ENCODE data around the gene ANKFN1. TPM values are rescaled to one million over a fixed set of nuclear protein-coding genes. Genes with fewer than 3 reads are reported as not detected.
A peak's percentile ranks its signal among the peaks of the same experiment; 100 is the strongest.

Gene ANKFN1
- total RNA-seq, 1 donor from 2014 or later = not detected

DNA sequence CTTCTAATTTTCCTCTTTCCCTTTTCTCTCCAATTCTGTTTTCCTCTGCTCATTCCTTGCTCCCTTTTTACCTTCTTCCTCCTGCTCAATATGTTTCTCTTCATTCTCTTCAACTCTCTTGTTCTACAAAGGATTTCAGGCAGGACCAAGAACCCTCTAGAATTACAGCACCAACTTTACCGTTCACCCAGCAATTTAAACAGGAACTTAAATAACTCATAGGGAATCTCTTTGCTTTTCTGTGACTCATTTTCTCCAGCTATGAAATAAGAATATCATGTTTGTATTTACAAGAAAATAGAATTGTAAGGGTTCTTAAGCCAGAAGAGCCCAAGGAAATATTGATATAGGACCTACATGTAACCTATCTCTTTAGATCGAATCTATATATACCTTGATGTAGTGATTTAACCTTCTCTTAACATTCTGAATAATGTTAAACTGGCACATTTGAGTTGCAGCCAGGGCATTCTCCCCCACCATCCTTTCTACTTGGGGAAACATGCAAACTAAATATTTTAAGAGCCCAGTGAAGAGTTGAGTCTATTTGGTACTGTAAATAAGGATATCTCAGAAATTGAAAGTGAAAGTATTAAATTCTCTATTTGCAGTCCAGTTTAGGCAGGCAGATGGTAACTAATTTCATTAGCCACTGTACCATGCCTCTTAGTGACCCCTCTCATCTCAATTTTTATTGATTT lies 137.0 kb downstream of the ANKFN1 start:
- H3K4me1 Mint-ChIP-seq (ENCODE audit: low read depth) = peaks cover 30% of the 10 kb centered on the region
- no peak overlapping the region for H3K27ac Mint-ChIP-seq
- DNase-seq (ENCODE audit: low spot score) = no peak
- intact Hi-C loops (cut with micrococcal nuclease) = no loop called here
- H3K4me3 Mint-ChIP-seq (ENCODE audit: low read depth) = peak overlapping the region; percentile 5
- no peaks in the 10 kb centered on the region for H3K36me3 Mint-ChIP-seq (ENCODE audit: low read depth)
- H3K9me3 Mint-ChIP-seq = no peaks in the 10 kb centered on the region
- no peaks in the 10 kb centered on the region for H3K27me3 Mint-ChIP-seq (ENCODE audit: low read depth)

DNA sequence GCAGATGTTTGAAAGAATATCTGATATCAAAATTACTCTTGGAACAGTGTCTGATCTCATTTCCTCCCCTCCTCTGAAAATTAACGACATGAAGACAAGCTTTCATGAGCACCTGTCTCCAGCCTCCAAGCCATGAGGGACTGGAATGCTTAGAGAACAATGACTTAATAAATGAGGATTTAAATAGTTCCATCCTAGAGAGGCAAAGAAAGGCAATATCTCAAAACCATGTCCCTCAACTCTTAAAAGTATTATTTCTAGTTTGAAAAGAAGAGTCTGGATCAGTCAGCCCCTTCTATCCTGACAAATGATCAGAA lies 137.5 kb downstream of the ANKFN1 start:
- H3K9me3 Mint-ChIP-seq = no peaks in the 10 kb centered on the region
- peak overlapping the region; percentile 5 for H3K4me3 Mint-ChIP-seq (ENCODE audit: low read depth)
- H3K36me3 Mint-ChIP-seq (ENCODE audit: low read depth) = no peaks in the 10 kb centered on the region
- no peak for DNase-seq (ENCODE audit: low spot score)
- H3K27me3 Mint-ChIP-seq (ENCODE audit: low read depth) = no peaks in the 10 kb centered on the region
- intact Hi-C loops (cut with micrococcal nuclease) = no loop called here
- H3K27ac Mint-ChIP-seq = no peak overlapping the region
- H3K4me1 Mint-ChIP-seq (ENCODE audit: low read depth) = peaks cover 33% of the 10 kb centered on the region

DNA sequence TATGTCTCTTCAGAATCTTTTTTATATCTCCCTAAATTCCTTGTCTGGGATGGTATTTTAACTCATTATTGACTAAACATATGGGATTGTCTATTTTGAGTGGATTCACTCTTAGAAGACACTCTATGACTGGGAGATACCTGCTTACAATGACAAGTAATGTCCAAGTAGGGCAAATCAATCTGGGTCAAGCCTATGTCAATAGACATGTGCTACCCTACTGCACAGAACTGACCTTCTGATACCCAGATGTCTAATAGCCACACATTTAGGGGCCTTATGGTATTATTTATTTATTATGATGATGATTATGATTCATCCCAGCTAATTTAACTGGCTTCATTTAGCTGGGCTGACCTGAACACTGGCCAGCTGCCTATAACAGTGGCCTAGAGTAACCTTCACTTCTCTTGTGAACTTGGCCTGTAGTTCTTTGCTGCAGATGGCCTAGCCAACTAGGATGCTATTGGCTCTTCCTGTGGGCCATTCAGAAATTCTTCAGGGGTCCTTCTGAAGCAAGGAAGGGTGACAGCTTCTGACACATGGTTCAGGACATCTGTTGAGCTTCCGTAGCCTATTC lies 138.0 kb downstream of the ANKFN1 start:
- intact Hi-C loops (cut with micrococcal nuclease) = no loop called here
- H3K27me3 Mint-ChIP-seq (ENCODE audit: low read depth) = no peaks in the 10 kb centered on the region
- no peaks in the 10 kb centered on the region for H3K36me3 Mint-ChIP-seq (ENCODE audit: low read depth)
- DNase-seq (ENCODE audit: low spot score) = no peak
- H3K4me3 Mint-ChIP-seq (ENCODE audit: low read depth) = no peak overlapping the region
- no peaks in the 10 kb centered on the region for H3K9me3 Mint-ChIP-seq
- no peak overlapping the region for H3K27ac Mint-ChIP-seq
- peaks cover 33% of the 10 kb centered on the region for H3K4me1 Mint-ChIP-seq (ENCODE audit: low read depth)

DNA sequence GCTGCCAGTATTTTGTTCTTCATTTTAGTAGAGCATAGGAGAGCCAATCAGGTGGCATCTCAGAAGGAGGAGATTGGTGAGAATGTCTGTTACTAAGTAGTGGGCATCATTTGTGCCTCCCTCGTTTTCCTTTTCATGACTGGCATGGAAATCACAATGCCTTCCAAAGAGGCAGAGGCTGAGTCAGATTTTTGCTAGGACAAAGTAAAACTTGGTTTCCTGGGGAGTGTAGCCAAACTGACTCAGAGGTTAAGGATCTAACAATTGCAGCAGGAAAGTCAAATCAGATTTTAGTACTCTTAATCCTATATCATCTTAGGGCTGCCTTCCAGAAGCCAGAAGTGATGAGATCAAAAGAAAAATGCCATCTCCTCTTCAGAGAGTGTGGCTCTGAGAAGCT lies 138.7 kb downstream of the ANKFN1 start:
- Mint-ChIP-seq H3K27me3 (ENCODE audit: low read depth) (no peaks in the 10 kb centered on the region), H3K4me3 (ENCODE audit: low read depth) (no peak overlapping the region), H3K36me3 (ENCODE audit: low read depth) (no peaks in the 10 kb centered on the region), H3K9me3 (no peaks in the 10 kb centered on the region), H3K4me1 (ENCODE audit: low read depth) (peaks cover 37% of the 10 kb centered on the region), H3K27ac (no peak overlapping the region)
- DNase-seq (ENCODE audit: low spot score) = no peak
- intact Hi-C loops (cut with micrococcal nuclease) = no loop called here

- Mint-ChIP-seq H3K36me3 (ENCODE audit: low read depth) (no peaks in the 10 kb centered on the region), H3K9me3 (no peaks in the 10 kb centered on the region), H3K4me1 (ENCODE audit: low read depth) (peaks cover 43% of the 10 kb centered on the region), H3K4me3 (ENCODE audit: low read depth) (no peak overlapping the region), H3K27me3 (ENCODE audit: low read depth) (no peaks in the 10 kb centered on the region), H3K27ac (no peak overlapping the region)
- intact Hi-C loops (cut with micrococcal nuclease) = no loop called here
- DNase-seq (ENCODE audit: low spot score) = no peak
These were observed 139.3 kb downstream of the ANKFN1 start for GRCh38 chr17:56292578-56292977.

DNA sequence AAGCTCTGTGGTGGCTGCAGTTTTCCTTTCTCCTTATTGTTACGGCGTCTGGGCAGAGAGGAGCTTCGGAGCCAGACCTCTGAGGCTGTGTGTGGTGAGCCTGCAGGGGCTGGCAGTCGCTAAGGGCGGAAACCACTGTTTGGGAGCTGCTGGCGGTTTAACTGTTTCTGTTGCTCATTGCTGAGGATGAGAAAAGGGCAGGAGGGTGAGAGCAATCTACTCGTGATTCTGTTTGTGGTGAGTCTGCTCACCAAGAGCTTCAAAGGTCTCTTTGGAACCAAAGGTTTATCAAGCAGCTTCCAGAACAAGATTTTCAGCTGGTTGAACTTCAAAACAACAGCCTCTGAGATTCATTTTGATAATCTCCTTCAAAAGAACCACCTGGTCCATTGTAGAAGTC lies 143.9 kb downstream of the ANKFN1 start:
- H3K27ac Mint-ChIP-seq = peak overlapping the region; percentile 55
- H3K4me3 Mint-ChIP-seq (ENCODE audit: low read depth) = peak overlapping the region; percentile 37
- peaks cover 52% of the 10 kb centered on the region for H3K4me1 Mint-ChIP-seq (ENCODE audit: low read depth)
- H3K36me3 Mint-ChIP-seq (ENCODE audit: low read depth) = no peaks in the 10 kb centered on the region
- DNase-seq (ENCODE audit: low spot score) = peak; percentile 42
- H3K9me3 Mint-ChIP-seq = no peaks in the 10 kb centered on the region
- intact Hi-C loops (cut with micrococcal nuclease) = no loop called here
- H3K27me3 Mint-ChIP-seq (ENCODE audit: low read depth) = peaks cover 11% of the 10 kb centered on the region

- intact Hi-C loops (cut with micrococcal nuclease) = no loop called here
- peaks cover 15% of the 10 kb centered on the region for H3K27me3 Mint-ChIP-seq (ENCODE audit: low read depth)
- DNase-seq (ENCODE audit: low spot score) = no peak
- peaks cover 39% of the 10 kb centered on the region for H3K4me1 Mint-ChIP-seq (ENCODE audit: low read depth)
- no peaks in the 10 kb centered on the region for H3K36me3 Mint-ChIP-seq (ENCODE audit: low read depth)
- no peak overlapping the region for H3K4me3 Mint-ChIP-seq (ENCODE audit: low read depth)
- no peak overlapping the region for H3K27ac Mint-ChIP-seq
- no peaks in the 10 kb centered on the region for H3K9me3 Mint-ChIP-seq
These were observed 145.6 kb downstream of the ANKFN1 start for GRCh38 chr17:56298846-56299245.

DNA sequence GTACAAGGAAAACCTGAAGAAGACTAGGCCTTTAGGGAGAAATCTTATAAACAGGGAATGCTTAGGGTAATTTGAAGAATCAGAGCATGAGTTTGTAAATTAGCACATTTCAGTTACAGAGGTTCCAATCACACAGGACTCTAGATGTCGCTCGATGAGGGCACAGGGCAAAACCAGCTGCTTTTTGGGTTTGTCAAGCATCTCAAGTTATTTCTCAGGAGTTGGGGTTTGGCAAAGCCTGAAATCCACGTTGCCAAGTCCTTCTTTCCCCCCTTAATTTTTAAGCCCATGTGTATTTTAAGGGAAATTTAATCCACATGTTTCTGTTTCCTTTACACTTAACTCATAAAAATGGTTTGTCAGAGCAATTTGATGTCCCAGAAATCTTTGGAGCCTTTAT lies 146.9 kb downstream of the ANKFN1 start:
- Mint-ChIP-seq H3K36me3 (ENCODE audit: low read depth) (no peaks in the 10 kb centered on the region), H3K4me1 (ENCODE audit: low read depth) (peaks cover 39% of the 10 kb centered on the region), H3K27ac (no peak overlapping the region), H3K9me3 (no peaks in the 10 kb centered on the region), H3K27me3 (ENCODE audit: low read depth) (peaks cover 15% of the 10 kb centered on the region), H3K4me3 (ENCODE audit: low read depth) (no peak overlapping the region)
- intact Hi-C loops (cut with micrococcal nuclease) = no loop called here
- no peak for DNase-seq (ENCODE audit: low spot score)

GRCh38 chr17:56305007-56305406 lies 151.7 kb downstream of the ANKFN1 start:
- Mint-ChIP-seq H3K4me3 (ENCODE audit: low read depth) (no peak overlapping the region), H3K4me1 (ENCODE audit: low read depth) (peaks cover 10% of the 10 kb centered on the region), H3K9me3 (no peaks in the 10 kb centered on the region), H3K36me3 (ENCODE audit: low read depth) (no peaks in the 10 kb centered on the region), H3K27ac (no peak overlapping the region), H3K27me3 (ENCODE audit: low read depth) (peaks cover 13% of the 10 kb centered on the region)
- no peak for DNase-seq (ENCODE audit: low spot score)
- intact Hi-C loops (cut with micrococcal nuclease) = no loop called here

GRCh38 chr17:56309897-56310296 lies 156.6 kb downstream of the ANKFN1 start:
- H3K27ac Mint-ChIP-seq = no peak overlapping the region
- no peaks in the 10 kb centered on the region for H3K36me3 Mint-ChIP-seq (ENCODE audit: low read depth)
- no peak for DNase-seq (ENCODE audit: low spot score)
- H3K27me3 Mint-ChIP-seq (ENCODE audit: low read depth) = peaks cover 14% of the 10 kb centered on the region
- no peak overlapping the region for H3K4me3 Mint-ChIP-seq (ENCODE audit: low read depth)
- no peaks in the 10 kb centered on the region for H3K9me3 Mint-ChIP-seq
- intact Hi-C loops (cut with micrococcal nuclease) = no loop called here
- peaks cover 5% of the 10 kb centered on the region for H3K4me1 Mint-ChIP-seq (ENCODE audit: low read depth)

DNA sequence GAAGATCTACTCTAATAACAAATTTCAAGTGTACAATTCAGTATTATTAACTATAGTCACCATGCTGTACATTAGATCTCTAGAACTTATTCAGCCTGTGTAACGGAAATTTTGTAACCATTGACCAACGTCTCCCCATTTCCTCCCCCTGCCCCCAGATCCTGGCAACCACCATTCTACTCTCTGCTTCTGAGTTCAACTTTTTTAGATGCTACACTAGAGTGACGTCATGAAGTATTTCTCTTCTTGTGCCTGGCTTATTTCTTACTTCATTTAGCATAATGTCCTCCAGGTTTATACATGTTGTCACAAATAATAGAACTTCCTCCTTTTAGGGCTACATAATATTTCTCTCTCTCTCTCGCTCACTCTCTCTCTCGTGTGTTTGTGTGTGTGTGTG lies 157.5 kb downstream of the ANKFN1 start:
- Mint-ChIP-seq H3K36me3 (ENCODE audit: low read depth) (no peaks in the 10 kb centered on the region), H3K4me3 (ENCODE audit: low read depth) (no peak overlapping the region), H3K27me3 (ENCODE audit: low read depth) (peaks cover 21% of the 10 kb centered on the region), H3K4me1 (ENCODE audit: low read depth) (peaks cover 5% of the 10 kb centered on the region), H3K9me3 (no peaks in the 10 kb centered on the region), H3K27ac (no peak overlapping the region)
- intact Hi-C loops (cut with micrococcal nuclease) = no loop called here
- DNase-seq (ENCODE audit: low spot score) = no peak

- H3K27me3 Mint-ChIP-seq (ENCODE audit: low read depth) = peaks cover 24% of the 10 kb centered on the region
- no peaks in the 10 kb centered on the region for H3K36me3 Mint-ChIP-seq (ENCODE audit: low read depth)
- no peaks in the 10 kb centered on the region for H3K9me3 Mint-ChIP-seq
- no peak overlapping the region for H3K27ac Mint-ChIP-seq
- no peak for DNase-seq (ENCODE audit: low spot score)
- intact Hi-C loops (cut with micrococcal nuclease) = no loop called here
- H3K4me1 Mint-ChIP-seq (ENCODE audit: low read depth) = peaks cover 7% of the 10 kb centered on the region
- no peak overlapping the region for H3K4me3 Mint-ChIP-seq (ENCODE audit: low read depth)
These were observed 159.9 kb downstream of the ANKFN1 start for GRCh38 chr17:56313201-56313600.

GRCh38 chr17:56314026-56314425 lies 160.8 kb downstream of the ANKFN1 start:
- no peak for DNase-seq (ENCODE audit: low spot score)
- H3K27me3 Mint-ChIP-seq (ENCODE audit: low read depth) = peaks cover 21% of the 10 kb centered on the region
- H3K4me3 Mint-ChIP-seq (ENCODE audit: low read depth) = no peak overlapping the region
- H3K4me1 Mint-ChIP-seq (ENCODE audit: low read depth) = peaks cover 7% of the 10 kb centered on the region
- no peaks in the 10 kb centered on the region for H3K36me3 Mint-ChIP-seq (ENCODE audit: low read depth)
- no peaks in the 10 kb centered on the region for H3K9me3 Mint-ChIP-seq
- no peak overlapping the region for H3K27ac Mint-ChIP-seq
- intact Hi-C loops (cut with micrococcal nuclease) = no loop called here

All from activated T-helper 2 cell treated with anti-CD3 and anti-CD28 coated beads, Interferon-gamma antibody, Interleukin-2, Interleukin-4, amounts not matched to agents 10 μg/mL and 5 μg/mL and 100 μg/mL, durations not matched to agents 14 hours and 24 hours and 36 hours (primary cell).